ENCODE data around the gene CSH2. TPM values are rescaled to one million over a fixed set of nuclear protein-coding genes. Genes with fewer than 3 reads are reported as not detected.
A peak's percentile ranks its signal among the peaks of the same experiment; 100 is the strongest.

CSH2 gene
- total and polyA plus RNA-seq, 2 of the 13 experiments (the other 11 are each of a cell fraction or from before 2014, with no cell fraction given) = not detected

- TF ChIP-seq ZNF878 (CRISPR knock-in tag; IDR thresholded peaks at IDR 0.05) (no peak), TEAD3 (CRISPR knock-in tag; optimal IDR thresholded peaks at IDR 0.05; ENCODE audit: borderline replicate concordance) (no peak), ZNF605 (CRISPR knock-in tag; IDR thresholded peaks at IDR 0.05) (no peak), RARA (CRISPR knock-in tag; IDR thresholded peaks at IDR 0.05) (no peak), ZC3H4 (CRISPR knock-in tag; IDR thresholded peaks at IDR 0.05; ENCODE audit: borderline replicate concordance) (no peak), PRDM10 (CRISPR knock-in tag; IDR thresholded peaks at IDR 0.05; ENCODE audit: low read depth) (no peak), ZNF598 (CRISPR knock-in tag; IDR thresholded peaks at IDR 0.05; ENCODE audit: borderline replicate concordance) (0 out of 2 replicates have a peak, but pooled peaks have one; percentile 3), GLI4 (CRISPR knock-in tag; IDR thresholded peaks at IDR 0.05; ENCODE audit: borderline replicate concordance) (peak; percentile 16; the same call in 1 of the 2 replicates), ZNF768 (CRISPR knock-in tag; IDR thresholded peaks at IDR 0.05) (no peak), MLLT10 (CRISPR knock-in tag; IDR thresholded peaks at IDR 0.05) (no peak), JUND (CRISPR knock-in tag; IDR thresholded peaks at IDR 0.05) (no peak), NFE2L1 (CRISPR knock-in tag; IDR thresholded peaks at IDR 0.05; ENCODE audit: borderline replicate concordance) (no peak), YEATS4 (CRISPR knock-in tag; IDR thresholded peaks at IDR 0.05; ENCODE audit: borderline replicate concordance) (no peak), ZUFSP (CRISPR knock-in tag; IDR thresholded peaks at IDR 0.05; ENCODE audit: borderline replicate concordance) (no peak), ATRX (CRISPR knock-in tag; IDR thresholded peaks at IDR 0.05; ENCODE audit: borderline replicate concordance) (no peak), ZFP41 (CRISPR knock-in tag; IDR thresholded peaks at IDR 0.05; ENCODE audit: borderline replicate concordance) (no peak; the same call in 1 of the 2 replicates), NCOA5 (CRISPR knock-in tag; IDR thresholded peaks at IDR 0.05) (no peak), ZNF232 (CRISPR knock-in tag; IDR thresholded peaks at IDR 0.05; ENCODE audit: borderline replicate concordance) (peak; percentile 12; the same call in 1 of the 2 replicates), LCORL (IDR thresholded peaks at IDR 0.05) (no peak), LCORL (CRISPR knock-in tag; IDR thresholded peaks at IDR 0.05) (no peak), PRPF4 (IDR thresholded peaks at IDR 0.05; ENCODE audit: low read depth, low read length, poor library complexity, severe bottlenecking) (no peak), PHF5A (CRISPR knock-in tag; IDR thresholded peaks at IDR 0.05; ENCODE audit: low read depth, unreplicated experiment) (no peak), ZNF615 (CRISPR knock-in tag; IDR thresholded peaks at IDR 0.05; ENCODE audit: borderline replicate concordance) (0 out of 2 replicates have a peak, but pooled peaks have one; percentile 24), PAX8 (CRISPR knock-in tag; IDR thresholded peaks at IDR 0.05; ENCODE audit: borderline replicate concordance) (peak; percentile 26; the same call in 1 of the 2 replicates), NR2C2 (CRISPR knock-in tag; IDR thresholded peaks at IDR 0.05; ENCODE audit: borderline replicate concordance) (no peak), NFIC (IDR thresholded peaks at IDR 0.05; ENCODE audit: low read length) (no peak)
Measured at GRCh38 chr17:63827801-63828221, 45.7 kb downstream of the CSH2 start (continued).
